ENCODE measurements around the gene STX12.
A peak's percentile ranks its signal among the peaks of the same experiment; 100 is the strongest.

STX12 gene

DNA sequence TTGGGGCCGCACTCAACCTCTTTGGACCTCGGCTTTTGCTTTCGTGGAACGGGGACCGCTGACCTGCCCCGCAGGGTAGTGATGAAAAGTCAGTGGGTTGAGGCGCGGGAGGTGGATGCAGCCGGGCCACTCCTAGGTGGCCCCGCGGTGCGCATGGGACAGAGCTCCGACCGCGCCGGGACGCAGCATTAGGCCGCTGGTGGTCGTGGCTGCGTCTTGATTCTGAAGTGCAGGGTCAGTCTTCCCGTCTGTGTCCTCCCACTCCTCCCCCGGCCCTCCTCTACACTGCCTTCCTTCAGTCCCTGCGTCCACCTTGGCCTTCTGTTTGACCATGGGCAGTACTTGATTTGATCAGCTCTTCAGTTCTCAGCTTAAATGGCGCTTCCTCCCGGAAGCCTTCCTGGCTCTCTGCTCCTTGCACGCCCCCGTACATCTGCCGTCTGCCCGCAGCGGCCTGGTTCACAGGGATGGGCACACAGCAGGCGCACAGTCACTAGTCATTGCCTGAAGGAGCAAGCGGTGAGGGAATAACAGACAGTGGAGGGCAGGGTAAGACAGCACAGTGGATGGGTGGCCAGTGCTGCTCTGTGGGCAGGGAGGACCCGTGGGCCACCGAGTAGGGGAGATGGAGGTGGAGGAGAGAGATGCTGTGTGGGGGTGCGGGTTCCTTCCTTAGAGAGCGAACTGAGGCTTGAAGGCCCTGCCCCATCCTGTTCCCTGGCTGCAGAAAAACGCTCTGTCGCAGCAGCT lies 100.0 kb downstream of the STX12 start:
- intact Hi-C loops (cut with micrococcal nuclease), result loop anchor here (2.0 kb wide), 1 partner anchor 14 kb away; no protein-coding TSS in a partner anchor
- H3K4me3 Mint-ChIP-seq, result peak overlapping the region; percentile 85
- peaks cover 53% of the 10 kb centered on the region for H3K36me3 Mint-ChIP-seq (ENCODE audit: low read depth)
- peaks cover 65% of the 10 kb centered on the region for H3K4me1 Mint-ChIP-seq (ENCODE audit: low read depth)
- H3K27ac Mint-ChIP-seq, result peak overlapping the region; percentile 84
- no peaks in the 10 kb centered on the region for H3K27me3 Mint-ChIP-seq
- H3K9me3 Mint-ChIP-seq, result no peaks in the 10 kb centered on the region

DNA sequence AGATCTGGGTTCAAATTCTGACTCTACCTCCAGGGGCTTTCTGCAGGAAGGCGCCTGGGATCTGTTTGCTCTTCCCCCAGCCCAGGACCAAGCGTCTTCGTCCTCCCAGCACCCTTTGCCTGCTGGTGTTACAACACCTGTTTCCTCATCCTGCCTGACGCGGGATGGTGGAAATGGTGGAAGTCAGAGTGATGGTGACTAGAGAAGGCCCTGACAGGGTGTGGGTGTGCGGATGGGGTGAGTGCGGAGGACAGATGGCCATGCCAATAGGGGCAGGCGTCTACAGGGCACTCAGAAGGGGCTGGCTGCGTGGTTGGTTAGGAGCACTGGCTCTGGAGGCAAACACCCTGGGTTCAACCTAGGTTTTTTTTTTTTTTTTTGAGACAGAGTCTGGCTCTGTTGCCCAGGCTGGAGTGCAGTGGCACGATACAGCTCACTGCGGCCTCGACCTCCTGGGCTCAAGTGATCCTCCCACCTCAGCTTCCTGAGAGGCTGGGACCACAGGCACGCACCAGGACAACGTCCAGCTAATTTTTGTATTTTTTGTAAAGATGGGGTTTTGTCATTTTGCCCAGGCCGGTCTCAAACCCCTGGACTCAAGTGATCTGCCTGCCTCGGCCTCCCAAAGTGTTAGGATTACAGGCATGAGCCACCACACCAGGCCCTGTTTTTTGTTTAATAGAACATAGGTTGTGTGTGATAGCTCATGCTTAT lies 100.8 kb downstream of the STX12 start:
- H3K4me3 Mint-ChIP-seq, result peak overlapping the region; percentile 85
- H3K36me3 Mint-ChIP-seq (ENCODE audit: low read depth), result peaks cover 61% of the 10 kb centered on the region
- H3K4me1 Mint-ChIP-seq (ENCODE audit: low read depth), result peaks cover 65% of the 10 kb centered on the region
- H3K9me3 Mint-ChIP-seq, result no peaks in the 10 kb centered on the region
- H3K27ac Mint-ChIP-seq, result peak overlapping the region; percentile 84
- intact Hi-C loops (cut with micrococcal nuclease), result loop anchor here (2.0 kb wide), 1 partner anchor 15 kb away; no protein-coding TSS in a partner anchor
- H3K27me3 Mint-ChIP-seq, result no peaks in the 10 kb centered on the region
